Endothelial cell (in vitro differentiated cells): ENCODE results near the gene MAP3K2. TPM values are rescaled to one million over a fixed set of nuclear protein-coding genes. Genes with fewer than 3 reads are reported as not detected.

Experiments
- DNase-seq: peaks from one replicate; pipeline ENCODE4 v3.0.0; 2021; ENCODE audit warnings: low spot score
- H3K27ac Mint-ChIP-seq: one replicate; pipeline ENCODE4 v1.8.0; 2021; ENCODE audit warnings: mixed read lengths, inconsistent platforms; ENCODE audit not compliant: unreplicated experiment
- H3K27me3 Mint-ChIP-seq: one replicate; pipeline ENCODE4 v1.8.0; 2021; ENCODE audit warnings: mild to moderate bottlenecking, moderate library complexity, mixed read lengths, inconsistent platforms; ENCODE audit not compliant: unreplicated experiment
- H3K36me3 Mint-ChIP-seq: one replicate; pipeline ENCODE4 v1.8.0; 2021; ENCODE audit warnings: mild to moderate bottlenecking, low read depth, mixed read lengths, inconsistent platforms; ENCODE audit not compliant: unreplicated experiment
- H3K4me1 Mint-ChIP-seq: one replicate; pipeline ENCODE4 v1.8.0; 2021; ENCODE audit warnings: mild to moderate bottlenecking, mixed read lengths, inconsistent platforms; ENCODE audit not compliant: unreplicated experiment
- H3K4me3 Mint-ChIP-seq: one replicate; pipeline ENCODE4 v1.8.0; 2021; ENCODE audit warnings: mild to moderate bottlenecking, mixed read lengths, inconsistent platforms; ENCODE audit not compliant: unreplicated experiment
- H3K9me3 Mint-ChIP-seq: one replicate; pipeline ENCODE4 v1.8.0; 2021; ENCODE audit warnings: mixed read lengths, inconsistent platforms; ENCODE audit not compliant: unreplicated experiment
- CTCF ChIP-seq: fragments of 200-600 bp; sonication (generic); IDR thresholded peaks from one replicate; pipeline ENCODE4 v1.5.0; 2021; ENCODE audit warnings: antibody characterized with exemption; ENCODE audit not compliant: unreplicated experiment
- total RNA-seq: library from RNA; stranded (reverse); fragmentation: NEBNext Ultra II Directional; extraction: Animal tissue kit (Norgen Biotek cat#: 25700); gene quantifications from one replicate; pipeline ENCODE4 v1.2.1, GENCODE V29; 2021; ENCODE audit not compliant: unreplicated experiment

MAP3K2 gene
- total RNA-seq, 1 donor from 2014 or later: 27.3 TPM

- Mint-ChIP-seq H3K27me3 (peaks cover 6% of the 10 kb centered on the region), H3K4me1 (peaks cover 7% of the 10 kb centered on the region), H3K27ac (no peak overlapping the region), H3K4me3 (no peak overlapping the region), H3K36me3 (no peaks in the 10 kb centered on the region), H3K9me3 (no peaks in the 10 kb centered on the region)
- TF ChIP-seq CTCF: no peak
- DNase-seq: no peak
Measured at GRCh38 chr2:127397568-127398238, 9.9 kb upstream of the MAP3K2 start.

DNA sequence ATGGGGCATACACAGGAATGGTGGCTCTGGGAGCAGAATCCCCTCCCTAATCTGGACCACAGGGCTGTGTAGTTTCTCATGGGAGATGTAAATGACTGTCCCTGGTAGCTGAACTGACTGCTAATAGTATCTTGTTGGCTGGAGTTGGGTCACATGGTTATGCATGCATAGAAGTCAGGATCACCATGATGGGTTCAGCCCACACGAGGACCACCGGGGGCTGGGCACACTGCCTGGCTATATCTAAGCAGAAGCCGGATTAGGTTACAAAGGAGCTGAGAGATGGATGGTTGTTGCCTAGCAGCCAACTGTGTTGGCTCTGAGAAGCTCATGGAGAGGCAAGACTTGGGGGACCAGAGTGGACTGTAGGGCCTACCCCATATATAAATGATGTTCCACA is 6.7 kb upstream of the MAP3K2 start:
- no peak overlapping the region for H3K27ac Mint-ChIP-seq
- no peaks in the 10 kb centered on the region for H3K36me3 Mint-ChIP-seq
- peaks cover 8% of the 10 kb centered on the region for H3K27me3 Mint-ChIP-seq
- no peak for DNase-seq
- H3K4me3 Mint-ChIP-seq: no peak overlapping the region
- TF ChIP-seq CTCF: no peak
- no peaks in the 10 kb centered on the region for H3K9me3 Mint-ChIP-seq
- peaks cover 7% of the 10 kb centered on the region for H3K4me1 Mint-ChIP-seq

DNA sequence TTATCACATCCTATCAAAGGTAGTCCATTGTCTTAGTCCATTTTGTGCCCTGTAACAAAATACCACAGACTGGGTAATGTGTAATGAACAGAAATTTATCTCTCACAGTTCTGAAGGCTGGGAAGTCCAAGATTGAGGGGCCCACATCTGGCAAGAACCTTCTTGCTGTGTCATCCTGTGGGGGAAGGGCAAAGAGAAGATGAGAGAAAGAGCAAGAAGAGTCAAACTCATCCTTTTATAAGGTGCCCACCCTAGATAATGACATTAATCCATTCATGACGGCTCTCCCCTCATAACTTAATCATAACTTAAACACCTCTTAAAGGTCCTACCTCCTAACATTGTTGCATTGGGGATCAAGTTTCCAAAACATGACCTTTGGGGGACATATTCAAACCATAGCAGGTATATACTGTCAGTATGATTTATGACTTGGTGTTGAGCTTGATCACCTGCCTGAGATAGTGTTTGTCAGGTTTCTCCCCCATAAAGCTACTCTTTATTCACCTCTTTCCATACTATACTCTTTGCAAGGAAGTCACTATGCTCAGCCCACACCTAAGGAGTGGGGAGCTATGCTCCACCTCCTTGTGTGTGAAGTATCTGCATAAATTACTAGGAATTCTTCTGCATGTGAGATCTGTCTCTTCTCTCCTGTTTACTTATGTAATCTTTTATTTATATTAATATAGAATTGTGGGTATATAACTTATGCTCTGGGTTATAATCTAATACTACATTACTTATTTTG is 5.2 kb upstream of the MAP3K2 start:
- Mint-ChIP-seq H3K27ac (no peak overlapping the region), H3K9me3 (no peaks in the 10 kb centered on the region), H3K27me3 (peaks cover 6% of the 10 kb centered on the region), H3K4me1 (peaks cover 14% of the 10 kb centered on the region), H3K36me3 (no peaks in the 10 kb centered on the region), H3K4me3 (no peak overlapping the region)
- no peak for DNase-seq
- no peak for TF ChIP-seq CTCF

GRCh38 chr2:127392133-127392827 is 4.5 kb upstream of the MAP3K2 start:
- Mint-ChIP-seq H3K27me3 (peaks cover 6% of the 10 kb centered on the region), H3K4me3 (no peak overlapping the region)

More at GRCh38 chr2:127392133-127392827, 4.5 kb upstream of the MAP3K2 start:
- Mint-ChIP-seq H3K27ac (no peak overlapping the region), H3K4me1 (peaks cover 14% of the 10 kb centered on the region), H3K9me3 (no peaks in the 10 kb centered on the region), H3K36me3 (no peaks in the 10 kb centered on the region)
- TF ChIP-seq CTCF: no peak
- no peak for DNase-seq
